Measurements from ENCODE around the gene KLF11.
"Not testable (repeated sequence)": the region's sequence is repeated elsewhere in the genome, so short reads cannot be mapped to it uniquely, and the experiment has no call there.

The KLF11 gene

DNA sequence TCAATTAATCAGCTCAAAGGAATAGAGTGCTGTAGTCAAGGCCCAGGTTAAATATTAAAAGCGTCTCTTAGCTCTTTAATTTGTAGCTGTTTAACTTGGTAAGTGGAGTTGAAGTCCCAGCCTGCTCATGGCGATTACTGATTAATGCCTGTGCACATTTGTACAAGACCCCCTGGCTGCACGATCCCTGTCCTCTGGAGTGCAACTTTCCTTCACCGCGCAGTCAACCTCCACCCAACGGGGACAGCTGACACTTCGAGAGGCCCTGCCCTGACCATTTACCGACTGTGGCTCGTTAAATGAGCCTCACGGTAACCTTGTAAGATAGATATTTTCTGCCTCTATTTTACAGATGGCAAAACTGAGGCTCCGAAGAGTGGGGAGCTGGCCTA lies 42.3 kb downstream of the KLF11 start:
- TF ChIP-seq, protein P1, sequence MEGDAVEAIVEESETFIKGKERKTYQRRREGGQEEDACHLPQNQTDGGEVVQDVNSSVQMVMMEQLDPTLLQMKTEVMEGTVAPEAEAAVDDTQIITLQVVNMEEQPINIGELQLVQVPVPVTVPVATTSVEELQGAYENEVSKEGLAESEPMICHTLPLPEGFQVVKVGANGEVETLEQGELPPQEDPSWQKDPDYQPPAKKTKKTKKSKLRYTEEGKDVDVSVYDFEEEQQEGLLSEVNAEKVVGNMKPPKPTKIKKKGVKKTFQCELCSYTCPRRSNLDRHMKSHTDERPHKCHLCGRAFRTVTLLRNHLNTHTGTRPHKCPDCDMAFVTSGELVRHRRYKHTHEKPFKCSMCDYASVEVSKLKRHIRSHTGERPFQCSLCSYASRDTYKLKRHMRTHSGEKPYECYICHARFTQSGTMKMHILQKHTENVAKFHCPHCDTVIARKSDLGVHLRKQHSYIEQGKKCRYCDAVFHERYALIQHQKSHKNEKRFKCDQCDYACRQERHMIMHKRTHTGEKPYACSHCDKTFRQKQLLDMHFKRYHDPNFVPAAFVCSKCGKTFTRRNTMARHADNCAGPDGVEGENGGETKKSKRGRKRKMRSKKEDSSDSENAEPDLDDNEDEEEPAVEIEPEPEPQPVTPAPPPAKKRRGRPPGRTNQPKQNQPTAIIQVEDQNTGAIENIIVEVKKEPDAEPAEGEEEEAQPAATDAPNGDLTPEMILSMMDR (IDR thresholded peaks at IDR 0.05; ENCODE audit: insufficient read depth, low read depth, low read length, missing control alignments), result no peak
- H3K4me3 ChIP-seq (ENCODE audit: low read depth, low read length), result no peak overlapping the region
- no peak for DNase-seq (ENCODE audit: low read depth)

DNA sequence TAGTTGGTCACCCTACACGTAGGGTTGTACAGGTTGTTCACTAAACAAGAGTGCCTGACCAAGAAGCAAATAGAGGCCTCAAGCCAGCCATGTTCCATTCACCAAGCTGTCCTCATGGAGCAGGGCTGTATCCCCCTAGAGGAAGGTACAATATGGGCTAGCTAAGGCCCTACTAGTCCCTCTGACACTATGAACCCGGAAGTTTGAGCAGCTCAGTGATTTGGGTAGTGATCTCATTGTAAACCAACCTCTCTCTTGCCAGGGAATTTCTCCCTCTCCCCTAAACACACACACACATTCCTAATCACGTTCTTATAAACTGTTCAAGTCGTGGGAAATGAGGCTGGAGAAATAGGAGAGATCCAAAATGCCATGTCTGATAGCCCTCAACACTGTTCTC lies 43.6 kb downstream of the KLF11 start:
- TF ChIP-seq, protein P1 (IDR thresholded peaks at IDR 0.05; ENCODE audit: insufficient read depth, low read depth, low read length, missing control alignments), result no peak
- no peak for DNase-seq (ENCODE audit: low read depth)
- no peak overlapping the region for H3K4me3 ChIP-seq (ENCODE audit: low read depth, low read length)

DNA sequence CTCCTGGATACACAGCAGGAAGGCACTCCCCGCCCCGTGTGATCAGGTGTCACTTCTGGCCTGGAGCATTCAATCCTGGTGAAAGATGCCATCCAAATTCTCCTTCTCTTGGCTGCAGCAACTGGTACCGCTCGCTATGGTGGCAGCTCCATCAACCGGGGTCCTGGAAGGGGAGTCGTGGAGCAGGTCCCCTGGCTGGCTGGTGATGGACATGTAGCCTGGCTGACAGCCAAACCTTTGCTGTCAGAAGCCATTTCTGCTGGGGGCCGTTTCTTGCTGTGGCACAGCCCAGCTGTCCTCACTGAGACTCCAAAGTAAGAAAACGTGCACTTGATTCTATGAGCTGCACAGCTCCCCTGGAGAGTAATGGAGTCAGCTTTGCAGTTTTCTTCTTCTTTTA lies 44.0 kb downstream of the KLF11 start:
- no peak for DNase-seq (ENCODE audit: low read depth)
- TF ChIP-seq, protein P1 (IDR thresholded peaks at IDR 0.05; ENCODE audit: insufficient read depth, low read depth, low read length, missing control alignments), result no peak
- no peak overlapping the region for H3K4me3 ChIP-seq (ENCODE audit: low read depth, low read length)

DNA sequence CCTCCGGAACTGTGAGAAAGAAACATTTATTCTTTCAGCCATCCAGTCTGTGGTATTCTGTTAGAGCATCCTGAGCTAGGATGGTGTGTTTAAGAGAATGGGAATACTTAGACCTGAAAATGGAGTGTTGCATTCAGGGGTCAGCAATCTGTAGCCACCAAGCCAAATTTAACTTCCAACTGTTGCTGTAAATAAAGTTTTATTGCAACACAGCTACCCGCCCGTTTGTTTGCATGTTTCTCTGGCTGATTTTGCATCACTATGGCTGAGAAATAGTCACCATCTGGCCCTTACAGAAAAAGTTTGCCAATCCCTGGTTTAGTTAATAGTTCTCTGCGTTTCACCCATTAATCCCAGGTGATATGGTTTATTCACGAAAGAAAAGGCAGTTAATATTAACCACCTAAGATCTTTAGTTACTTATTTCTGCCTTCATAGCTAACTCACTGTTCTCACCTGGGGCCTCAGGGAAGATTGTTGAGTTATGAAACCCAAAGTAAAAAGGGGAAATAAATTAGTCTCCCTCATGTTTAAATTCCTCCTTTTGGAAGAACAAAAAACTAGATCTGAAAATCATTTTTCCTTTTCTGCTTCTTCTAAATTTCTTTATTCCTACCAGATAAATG lies 46.3 kb downstream of the KLF11 start:
- no peak for DNase-seq (ENCODE audit: low read depth)
- TF ChIP-seq, protein P1 (IDR thresholded peaks at IDR 0.05; ENCODE audit: insufficient read depth, low read depth, low read length, missing control alignments), result no peak
- H3K4me3 ChIP-seq (ENCODE audit: low read depth, low read length), result no peak overlapping the region

DNA sequence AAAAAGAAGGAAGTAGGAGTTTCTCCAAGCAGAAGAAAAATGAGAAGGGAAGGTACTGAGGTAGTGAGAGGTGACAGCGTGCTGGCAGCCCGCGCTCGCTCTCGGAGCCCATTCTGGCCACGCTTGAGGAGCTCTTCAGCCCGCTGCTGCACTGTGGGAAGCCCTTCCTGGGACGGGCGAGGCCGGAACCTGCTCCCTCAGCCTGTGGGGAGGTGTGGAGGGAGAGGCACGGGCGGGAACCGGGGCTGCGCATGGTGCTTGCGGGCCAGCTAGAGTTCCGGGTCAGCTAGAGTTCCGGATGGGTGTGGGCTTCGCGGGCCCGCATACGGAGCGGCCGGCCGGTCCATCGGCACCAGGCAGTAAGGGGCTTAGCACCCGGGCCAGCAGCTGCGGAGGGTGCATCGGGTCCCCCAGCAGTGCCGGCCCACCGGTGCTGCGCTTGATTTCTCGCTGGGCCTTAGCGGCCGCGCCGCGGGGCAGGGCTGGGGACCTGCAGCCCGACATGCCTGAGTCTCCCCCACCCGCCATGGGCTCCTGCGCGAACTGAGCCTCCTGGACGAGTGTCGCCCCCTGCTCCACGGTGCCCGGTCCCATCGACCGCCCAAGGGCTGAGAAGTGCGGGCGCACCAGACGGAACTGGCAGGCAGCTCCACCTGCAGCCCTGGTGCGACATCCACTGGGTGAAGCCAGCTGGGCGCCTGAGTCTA lies 48.0 kb downstream of the KLF11 start:
- DNase-seq (ENCODE audit: low read depth), result no peak
- TF ChIP-seq, protein P1 (IDR thresholded peaks at IDR 0.05; ENCODE audit: insufficient read depth, low read depth, low read length, missing control alignments), result no peak
- H3K4me3 ChIP-seq (ENCODE audit: low read depth, low read length), result peak overlapping the region; percentile 23

DNA sequence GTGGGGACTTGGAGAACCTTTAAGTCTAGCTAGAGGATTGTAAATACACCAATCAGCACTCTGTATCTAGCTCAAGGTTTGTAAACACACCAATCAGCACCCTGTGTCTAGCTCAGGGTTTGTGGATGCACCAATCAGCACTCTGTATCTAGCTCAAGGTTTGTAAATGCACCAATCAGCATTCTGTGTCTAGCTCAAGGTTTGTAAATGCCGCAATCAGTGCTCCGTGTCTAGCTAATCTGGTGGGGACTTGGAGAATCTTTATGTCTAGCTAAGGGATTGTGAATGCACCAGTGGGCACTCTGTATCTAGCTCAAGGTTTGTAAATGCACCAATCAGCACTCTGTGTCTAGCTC lies 48.5 kb downstream of the KLF11 start:
- DNase-seq (ENCODE audit: low read depth); H3K4me3 ChIP-seq (ENCODE audit: low read depth, low read length): not testable (repeated sequence)

DNA sequence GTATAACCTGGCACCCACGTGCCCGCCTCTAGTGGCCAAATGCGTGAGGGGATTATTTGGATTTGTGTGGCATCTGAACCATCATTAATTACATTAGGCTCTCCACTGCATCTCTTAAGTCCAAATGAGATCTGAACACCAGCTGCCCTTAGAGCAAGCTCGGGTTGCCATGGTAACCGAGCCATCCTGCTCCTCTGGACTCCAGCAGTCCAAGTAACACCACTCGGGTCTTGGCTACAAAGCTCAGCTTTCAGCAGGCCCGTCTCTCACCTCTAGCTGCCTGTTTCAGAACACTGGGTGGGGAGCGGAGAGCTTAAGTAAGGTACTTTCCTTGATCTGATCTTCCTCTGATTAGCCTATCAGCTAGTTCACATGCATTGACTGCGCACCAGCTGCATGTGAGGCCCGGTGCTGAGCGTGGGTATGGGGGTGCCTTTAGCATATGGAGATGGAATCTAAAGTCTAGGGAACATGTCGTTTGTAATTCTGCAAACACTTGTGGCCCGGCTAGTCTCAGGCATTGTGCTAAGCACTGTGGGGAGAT lies 51.0 kb downstream of the KLF11 start:
- TF ChIP-seq, protein P1 (IDR thresholded peaks at IDR 0.05; ENCODE audit: insufficient read depth, low read depth, low read length, missing control alignments), result no peak
- no peak for DNase-seq (ENCODE audit: low read depth)
- no peak overlapping the region for H3K4me3 ChIP-seq (ENCODE audit: low read depth, low read length)

Data from GM12865 (cell line).